Lower leg skin (tissue), 3 donors: ENCODE measurements around the gene PSORS1C1.

Experiments used
- POLR2A ChIP-seq, 2 donors: fragments of 450-650 bp; IDR thresholded peaks; one replicate each; pipeline ENCODE4 v1.6.1; 2016 to 2017; ENCODE audit warnings: antibody characterized with exemption in 2 of 2, mild to moderate bottlenecking in 1 of 2, moderate library complexity in 1 of 2
- TF ChIP-seq, protein P1 (sequence below), 3 donors: fragments of 450-650 bp; IDR thresholded peaks; one replicate each; pipeline ENCODE4 v1.5.1; 2016; ENCODE audit warnings: antibody characterized with exemption in 3 of 3, mild to moderate bottlenecking in 3 of 3, moderate library complexity in 2 of 3

DNA sequence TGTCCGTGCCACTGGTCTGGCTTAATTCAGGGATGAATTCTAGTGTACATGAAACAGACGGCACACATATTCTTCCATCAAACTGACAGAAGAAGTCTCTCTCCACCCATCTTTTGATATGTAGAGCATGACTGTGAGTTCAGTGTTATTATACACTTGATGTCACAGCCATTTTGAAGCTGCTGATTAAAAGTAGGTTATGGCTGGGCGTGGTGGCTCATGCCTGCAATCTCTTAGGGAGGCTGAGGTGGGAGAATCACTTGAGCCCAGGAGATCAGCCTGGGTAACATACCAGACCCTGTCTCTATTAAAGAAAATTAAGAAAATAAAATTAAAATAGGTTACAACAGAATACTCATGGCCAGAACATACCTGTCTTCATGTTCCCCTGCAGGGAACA, 22.9 kb upstream of the PSORS1C1 start:
- TF ChIP-seq, protein P1, sequence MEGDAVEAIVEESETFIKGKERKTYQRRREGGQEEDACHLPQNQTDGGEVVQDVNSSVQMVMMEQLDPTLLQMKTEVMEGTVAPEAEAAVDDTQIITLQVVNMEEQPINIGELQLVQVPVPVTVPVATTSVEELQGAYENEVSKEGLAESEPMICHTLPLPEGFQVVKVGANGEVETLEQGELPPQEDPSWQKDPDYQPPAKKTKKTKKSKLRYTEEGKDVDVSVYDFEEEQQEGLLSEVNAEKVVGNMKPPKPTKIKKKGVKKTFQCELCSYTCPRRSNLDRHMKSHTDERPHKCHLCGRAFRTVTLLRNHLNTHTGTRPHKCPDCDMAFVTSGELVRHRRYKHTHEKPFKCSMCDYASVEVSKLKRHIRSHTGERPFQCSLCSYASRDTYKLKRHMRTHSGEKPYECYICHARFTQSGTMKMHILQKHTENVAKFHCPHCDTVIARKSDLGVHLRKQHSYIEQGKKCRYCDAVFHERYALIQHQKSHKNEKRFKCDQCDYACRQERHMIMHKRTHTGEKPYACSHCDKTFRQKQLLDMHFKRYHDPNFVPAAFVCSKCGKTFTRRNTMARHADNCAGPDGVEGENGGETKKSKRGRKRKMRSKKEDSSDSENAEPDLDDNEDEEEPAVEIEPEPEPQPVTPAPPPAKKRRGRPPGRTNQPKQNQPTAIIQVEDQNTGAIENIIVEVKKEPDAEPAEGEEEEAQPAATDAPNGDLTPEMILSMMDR (IDR thresholded peaks at IDR 0.05), result no peak
- no peak for TF ChIP-seq POLR2A (IDR thresholded peaks at IDR 0.05)
